ENCODE results near the gene PDXP. TPM values are rescaled to one million over a fixed set of nuclear protein-coding genes. Genes with fewer than 3 reads are reported as not detected.

Gene PDXP
- total RNA-seq, 1 experiment from 2014 or later, result 10.5 TPM

DNA sequence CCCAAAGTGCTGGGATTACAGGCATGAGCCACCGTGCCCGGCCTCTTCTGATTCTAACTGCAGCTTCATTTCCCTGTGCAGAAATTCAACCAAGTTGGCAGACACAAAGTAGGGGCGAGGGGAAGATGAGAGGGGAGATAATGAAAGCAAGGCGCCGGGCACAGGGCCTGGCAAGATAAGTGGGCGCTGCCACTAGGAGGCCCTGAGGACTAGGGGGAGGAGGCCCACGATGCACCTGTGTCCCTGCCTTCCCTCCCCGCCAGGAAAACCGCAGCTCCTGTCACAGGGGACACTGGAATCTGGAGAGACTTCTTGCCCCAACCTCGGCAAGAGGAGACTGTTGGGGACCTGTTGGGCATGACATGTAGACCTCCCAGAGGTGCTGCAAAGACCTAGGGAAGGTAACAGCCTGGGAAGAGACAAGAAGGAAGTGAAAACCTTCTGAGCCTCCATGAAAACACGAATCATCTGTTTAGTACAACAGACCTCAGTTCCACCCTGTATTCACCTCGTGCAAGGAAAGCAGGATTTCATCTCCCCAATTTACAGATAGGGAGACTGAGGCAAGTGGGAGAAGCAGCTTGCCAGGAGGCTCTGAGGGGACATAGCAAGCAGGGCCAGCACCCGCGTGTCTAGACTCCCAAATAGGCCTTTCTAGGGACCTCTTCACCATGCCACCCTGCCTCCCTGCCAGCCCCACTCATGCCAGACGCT lies 13.8 kb downstream of the PDXP start:
- Mint-ChIP-seq H3K36me3 (ENCODE audit: insufficient read depth, unreplicated experiment) (peaks cover 16% of the 10 kb centered on the region), H3K9me3 (ENCODE audit: unreplicated experiment) (no peaks in the 10 kb centered on the region)
- intact Hi-C loops (cut with micrococcal nuclease), result no loop called here

DNA sequence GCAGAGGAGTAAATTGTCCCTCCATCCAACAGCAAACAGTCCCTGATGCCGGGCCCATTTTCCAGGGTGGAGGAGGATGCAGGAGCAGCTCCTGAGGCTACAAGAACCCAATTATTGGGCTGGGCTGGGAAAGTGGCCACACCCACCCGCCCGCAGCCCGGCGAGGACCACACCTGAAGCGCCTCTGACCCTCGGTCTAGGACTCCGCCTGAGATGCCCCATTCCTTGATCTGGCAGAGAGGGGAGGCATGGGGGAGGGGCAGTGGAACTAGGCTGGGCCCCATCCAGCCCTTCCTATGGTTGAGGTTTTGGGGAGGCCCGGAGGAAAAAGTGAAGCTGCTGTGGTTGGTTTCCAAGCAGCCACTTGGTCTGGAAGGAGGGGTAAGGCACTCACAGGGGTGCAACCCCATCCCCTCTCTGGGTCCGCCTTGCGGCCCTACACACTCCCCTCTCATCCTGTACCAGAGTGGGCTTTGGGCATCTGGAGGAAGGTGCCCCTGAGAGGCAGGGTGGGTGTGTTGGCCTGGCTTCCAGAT lies 14.5 kb downstream of the PDXP start:
- no peak overlapping the region for H3K4me3 Mint-ChIP-seq (ENCODE audit: unreplicated experiment)
- CTCF ChIA-PET, result interaction anchor here (0.6 to 2.0 kb wide), 3 partner anchors 30 to 1351 kb away, joined by 3 to 8 read pairs (median 4); no protein-coding TSS in a partner anchor
- peaks cover 20% of the 10 kb centered on the region for H3K4me1 Mint-ChIP-seq (ENCODE audit: insufficient read depth, unreplicated experiment)
- H3K36me3 Mint-ChIP-seq (ENCODE audit: insufficient read depth, unreplicated experiment), result peaks cover 20% of the 10 kb centered on the region
- TF ChIP-seq, protein P1, sequence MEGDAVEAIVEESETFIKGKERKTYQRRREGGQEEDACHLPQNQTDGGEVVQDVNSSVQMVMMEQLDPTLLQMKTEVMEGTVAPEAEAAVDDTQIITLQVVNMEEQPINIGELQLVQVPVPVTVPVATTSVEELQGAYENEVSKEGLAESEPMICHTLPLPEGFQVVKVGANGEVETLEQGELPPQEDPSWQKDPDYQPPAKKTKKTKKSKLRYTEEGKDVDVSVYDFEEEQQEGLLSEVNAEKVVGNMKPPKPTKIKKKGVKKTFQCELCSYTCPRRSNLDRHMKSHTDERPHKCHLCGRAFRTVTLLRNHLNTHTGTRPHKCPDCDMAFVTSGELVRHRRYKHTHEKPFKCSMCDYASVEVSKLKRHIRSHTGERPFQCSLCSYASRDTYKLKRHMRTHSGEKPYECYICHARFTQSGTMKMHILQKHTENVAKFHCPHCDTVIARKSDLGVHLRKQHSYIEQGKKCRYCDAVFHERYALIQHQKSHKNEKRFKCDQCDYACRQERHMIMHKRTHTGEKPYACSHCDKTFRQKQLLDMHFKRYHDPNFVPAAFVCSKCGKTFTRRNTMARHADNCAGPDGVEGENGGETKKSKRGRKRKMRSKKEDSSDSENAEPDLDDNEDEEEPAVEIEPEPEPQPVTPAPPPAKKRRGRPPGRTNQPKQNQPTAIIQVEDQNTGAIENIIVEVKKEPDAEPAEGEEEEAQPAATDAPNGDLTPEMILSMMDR (IDR thresholded peaks at IDR 0.05; ENCODE audit: unreplicated experiment), result no peak
- DNase-seq (ENCODE audit: unreplicated experiment), result no peak
- H3K9me3 Mint-ChIP-seq (ENCODE audit: unreplicated experiment), result no peaks in the 10 kb centered on the region
- POLR2A ChIA-PET, result interaction anchor here (5.1 kb wide), 1 partner anchor 14 kb away, joined by 49 read pairs; the partner anchor contains the start of gene PDXP
- H3K27me3 Mint-ChIP-seq (ENCODE audit: insufficient read depth, unreplicated experiment), result no peaks in the 10 kb centered on the region
- intact Hi-C loops (cut with micrococcal nuclease), result no loop called here
- no TSS peak for BruUV-seq (replicated peaks)
- no peak overlapping the region for H3K27ac Mint-ChIP-seq (ENCODE audit: low read depth, unreplicated experiment)

More for the DNA sequence above, 13.8 kb downstream of the PDXP start:
- TF ChIP-seq, protein P1 (IDR thresholded peaks at IDR 0.05; ENCODE audit: unreplicated experiment), result no peak
- DNase-seq (ENCODE audit: unreplicated experiment), result no peak
- Mint-ChIP-seq H3K4me1 (ENCODE audit: insufficient read depth, unreplicated experiment) (peaks cover 16% of the 10 kb centered on the region), H3K27ac (ENCODE audit: low read depth, unreplicated experiment) (no peak overlapping the region), H3K4me3 (ENCODE audit: unreplicated experiment) (no peak overlapping the region), H3K27me3 (ENCODE audit: insufficient read depth, unreplicated experiment) (no peaks in the 10 kb centered on the region)
- BruUV-seq (replicated peaks), result no TSS peak
- CTCF ChIA-PET, result interaction anchor here (0.6 to 2.0 kb wide), 6 partner anchors 8 to 1350 kb away, joined by 3 to 10 read pairs (median 4); no protein-coding TSS in a partner anchor
- POLR2A ChIA-PET, result no interaction called here

DNA sequence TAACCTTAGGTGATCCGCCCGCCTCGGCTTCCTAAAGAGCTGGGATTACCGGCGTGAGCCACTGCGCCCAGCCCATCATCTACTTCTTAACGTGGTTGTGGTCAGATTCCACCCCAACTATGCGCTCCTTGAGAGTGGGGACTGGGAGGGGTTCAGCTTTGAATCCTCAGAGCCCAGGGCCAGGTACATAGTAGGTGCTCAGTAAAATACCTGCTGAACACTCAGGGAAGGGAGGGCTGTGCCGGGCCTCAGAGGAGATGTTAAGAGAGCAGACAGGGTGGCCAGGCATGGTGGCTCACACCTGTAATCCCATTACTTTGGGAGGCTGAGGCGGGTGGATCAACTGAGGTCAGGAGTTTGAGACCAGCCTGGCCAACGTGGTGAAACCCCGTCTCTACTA lies 15.7 kb downstream of the PDXP start:
- CTCF ChIA-PET, result interaction anchor here (0.8 to 2.0 kb wide), 2 partner anchors 12 to 31 kb away, joined by 4 to 8 read pairs; partner anchors contain the start of gene NOL12
- Mint-ChIP-seq H3K36me3 (ENCODE audit: insufficient read depth, unreplicated experiment) (peaks cover 24% of the 10 kb centered on the region), H3K4me1 (ENCODE audit: insufficient read depth, unreplicated experiment) (peaks cover 22% of the 10 kb centered on the region), H3K27me3 (ENCODE audit: insufficient read depth, unreplicated experiment) (no peaks in the 10 kb centered on the region), H3K27ac (ENCODE audit: low read depth, unreplicated experiment) (no peak overlapping the region), H3K9me3 (ENCODE audit: unreplicated experiment) (no peaks in the 10 kb centered on the region), H3K4me3 (ENCODE audit: unreplicated experiment) (peak overlapping the region; percentile 75)
- POLR2A ChIA-PET, result interaction anchor here (1.1 to 5.1 kb wide), 6 partner anchors 10 to 134 kb away, joined by 3 to 49 read pairs (median 16); partner anchors contain the start of genes GGA1, NOL12 and PDXP
- no TSS peak for BruUV-seq (replicated peaks)
- intact Hi-C loops (cut with micrococcal nuclease), result loop anchor here (2.0 kb wide), 1 partner anchor 79 kb away; no protein-coding TSS in a partner anchor
- TF ChIP-seq, protein P1 (IDR thresholded peaks at IDR 0.05; ENCODE audit: unreplicated experiment), result no peak
- DNase-seq (ENCODE audit: unreplicated experiment), result no peak
